ENCODE data around the gene ANKS1A.

ANKS1A gene

DNA sequence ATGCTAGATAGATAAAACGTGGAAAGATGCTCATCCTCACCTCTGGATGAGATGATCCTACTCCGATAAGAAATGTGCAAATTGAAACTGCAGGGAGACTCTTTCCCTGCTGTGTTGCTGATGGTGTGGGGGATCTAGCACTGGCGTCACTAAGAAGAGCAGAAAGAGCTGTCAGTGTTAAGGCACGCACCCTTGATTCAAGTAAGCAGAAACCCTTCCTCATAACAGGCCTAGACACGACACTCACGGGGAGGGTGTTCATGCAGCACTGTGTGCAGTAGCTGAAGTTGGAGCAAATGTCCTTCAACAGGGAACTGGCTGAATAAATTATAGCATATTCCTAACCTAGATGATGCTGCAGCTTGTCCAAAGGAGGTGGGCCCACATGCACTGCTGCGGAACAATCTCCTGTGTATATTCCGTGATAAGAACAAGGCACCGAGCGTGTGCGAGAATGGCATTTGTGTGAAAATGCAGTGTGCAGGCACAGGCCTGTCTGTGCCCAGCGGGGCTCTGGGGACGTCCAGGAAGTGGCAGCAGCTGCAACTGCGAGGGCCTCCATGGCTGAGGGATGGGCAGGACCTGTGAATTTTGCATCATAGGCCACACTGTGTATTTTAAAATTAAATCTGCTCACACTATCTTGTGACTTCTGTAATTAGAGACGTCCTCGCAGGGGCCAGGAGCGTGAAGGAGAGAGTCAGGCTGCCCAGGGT is 188.1 kb downstream of the ANKS1A start:
- DNase-seq, result no peak

DNA sequence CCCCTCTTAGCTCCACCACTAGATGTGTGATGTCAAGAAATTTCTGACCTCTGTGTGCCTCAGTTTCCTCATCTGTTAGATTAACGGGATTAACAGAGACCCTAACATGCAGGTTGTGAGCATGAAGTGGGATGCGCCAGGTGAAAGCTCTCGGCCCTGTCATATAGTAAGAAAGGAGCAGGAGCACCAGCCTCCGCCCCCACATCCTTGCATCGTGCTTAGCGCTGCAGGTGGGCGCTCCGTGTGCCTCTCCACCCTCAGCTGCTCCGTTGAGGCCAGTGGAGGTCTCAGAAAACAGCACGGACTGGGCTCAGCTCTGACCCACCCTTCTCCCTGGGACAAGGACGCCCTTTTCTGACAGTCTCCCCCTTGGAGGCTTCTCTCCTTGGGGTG is 188.7 kb downstream of the ANKS1A start:
- DNase-seq, result no peak

DNA sequence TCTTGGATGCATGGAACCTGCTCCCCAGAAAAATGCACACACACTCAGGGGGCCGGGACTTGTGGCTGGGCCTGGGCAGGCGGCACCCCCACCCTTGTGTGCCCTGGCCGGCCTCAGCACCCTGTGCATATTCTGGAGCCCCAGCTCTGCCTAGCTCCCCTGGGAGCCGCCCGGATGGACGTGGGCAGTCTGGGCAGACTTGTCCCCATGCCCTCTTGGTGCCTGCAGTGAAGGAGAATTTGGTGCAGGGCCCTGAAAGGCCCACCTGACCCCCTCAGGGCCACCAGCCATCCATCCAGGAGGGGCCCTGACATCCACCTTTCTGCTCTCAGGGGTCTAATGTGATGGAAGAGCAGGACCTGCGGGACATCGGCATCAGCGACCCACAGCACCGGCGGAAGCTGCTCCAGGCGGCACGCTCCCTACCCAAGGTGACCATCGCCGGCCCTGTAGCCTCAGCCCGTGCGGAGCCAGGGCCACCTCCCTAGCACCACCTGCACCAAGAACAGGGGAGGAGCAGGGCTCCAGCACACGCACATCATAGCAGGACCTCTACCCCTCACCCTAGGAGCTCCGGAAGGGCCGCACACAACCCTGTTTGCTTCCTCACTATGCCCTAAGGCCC is 189.3 kb downstream of the ANKS1A start:
- no peak for DNase-seq

DNA sequence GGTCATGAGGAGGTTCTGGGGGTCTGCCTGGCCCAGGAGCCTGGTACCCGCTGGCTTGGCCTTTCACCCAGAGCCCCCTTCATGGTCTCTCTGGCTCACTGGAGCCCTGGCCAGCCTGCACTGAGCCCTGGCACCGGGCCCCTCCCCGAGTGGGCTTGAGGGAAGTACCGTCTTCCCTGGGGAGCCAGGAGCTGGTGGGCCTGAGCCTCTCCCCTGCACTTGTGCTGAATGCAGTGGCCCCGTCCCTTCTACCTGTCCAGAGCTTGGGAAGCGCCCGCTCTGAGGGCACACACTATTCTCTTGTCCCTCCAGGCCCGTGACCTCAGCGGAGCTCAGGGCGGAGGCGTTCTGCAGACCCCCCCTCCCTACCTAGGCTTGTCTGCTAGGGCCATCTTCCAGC is 189.8 kb downstream of the ANKS1A start:
- DNase-seq, result no peak

DNA sequence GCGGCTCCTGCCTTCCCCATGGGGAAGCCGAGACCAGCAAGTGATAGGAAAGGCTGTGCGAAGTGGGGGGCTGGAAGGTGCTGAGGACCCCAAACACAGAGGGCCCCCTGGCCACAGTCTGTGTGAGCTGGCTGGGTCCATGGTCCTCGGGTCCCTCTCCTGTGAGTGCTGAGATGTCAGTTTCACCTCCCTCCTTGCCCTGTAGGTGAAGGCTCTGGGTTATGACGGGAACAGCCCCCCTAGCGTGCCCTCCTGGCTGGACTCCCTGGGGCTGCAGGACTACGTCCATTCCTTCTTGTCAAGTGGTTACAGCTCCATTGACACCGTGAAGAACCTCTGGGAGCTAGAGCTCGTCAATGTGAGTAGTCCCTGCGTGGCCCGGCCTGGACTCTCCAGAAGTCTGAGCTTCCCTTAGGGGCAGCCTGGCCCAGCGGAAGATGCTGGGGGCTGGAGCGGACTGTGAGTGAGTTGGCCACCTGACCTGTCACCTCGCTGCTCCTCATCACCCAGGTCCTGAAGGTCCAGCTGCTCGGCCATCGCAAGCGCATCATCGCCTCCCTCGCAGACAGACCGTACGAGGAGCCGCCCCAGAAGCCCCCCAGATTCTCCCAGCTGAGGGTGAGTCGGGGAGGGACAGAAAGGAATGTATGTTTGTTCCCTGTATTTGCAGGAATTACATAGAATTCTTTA is 190.4 kb downstream of the ANKS1A start:
- DNase-seq, result no peak

DNA sequence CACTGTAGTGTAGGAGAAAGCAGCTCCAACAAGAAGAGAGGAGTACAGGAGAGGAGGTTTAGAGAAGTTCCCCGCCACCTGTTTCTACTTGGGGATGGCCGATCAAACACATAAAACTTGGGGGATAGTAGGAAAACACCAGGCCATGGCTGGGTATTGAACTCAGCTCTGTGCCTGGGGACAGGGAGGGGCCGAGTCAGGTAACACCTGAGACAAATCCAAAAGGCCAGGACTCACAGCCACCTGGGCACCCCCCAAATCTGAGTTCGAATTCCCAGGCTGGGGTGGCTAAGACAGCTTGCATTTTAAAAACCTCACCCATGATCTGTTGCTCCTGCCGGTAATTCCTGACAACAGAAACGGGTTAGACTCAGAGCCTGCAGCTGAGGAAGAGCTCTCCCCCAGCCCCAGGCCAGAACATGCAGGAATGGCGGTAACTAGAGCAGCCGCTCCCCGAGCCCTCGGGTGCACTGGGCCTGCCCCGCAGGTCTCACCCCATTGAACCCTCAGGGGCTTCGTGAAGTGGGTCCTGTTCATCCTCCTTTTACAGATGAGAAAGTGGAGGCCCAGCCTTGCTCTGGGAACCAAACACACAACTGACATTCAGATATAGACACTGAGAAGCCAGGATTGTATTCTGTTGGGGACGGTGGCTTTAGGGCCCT is 191.1 kb downstream of the ANKS1A start:
- no peak for DNase-seq

DNA sequence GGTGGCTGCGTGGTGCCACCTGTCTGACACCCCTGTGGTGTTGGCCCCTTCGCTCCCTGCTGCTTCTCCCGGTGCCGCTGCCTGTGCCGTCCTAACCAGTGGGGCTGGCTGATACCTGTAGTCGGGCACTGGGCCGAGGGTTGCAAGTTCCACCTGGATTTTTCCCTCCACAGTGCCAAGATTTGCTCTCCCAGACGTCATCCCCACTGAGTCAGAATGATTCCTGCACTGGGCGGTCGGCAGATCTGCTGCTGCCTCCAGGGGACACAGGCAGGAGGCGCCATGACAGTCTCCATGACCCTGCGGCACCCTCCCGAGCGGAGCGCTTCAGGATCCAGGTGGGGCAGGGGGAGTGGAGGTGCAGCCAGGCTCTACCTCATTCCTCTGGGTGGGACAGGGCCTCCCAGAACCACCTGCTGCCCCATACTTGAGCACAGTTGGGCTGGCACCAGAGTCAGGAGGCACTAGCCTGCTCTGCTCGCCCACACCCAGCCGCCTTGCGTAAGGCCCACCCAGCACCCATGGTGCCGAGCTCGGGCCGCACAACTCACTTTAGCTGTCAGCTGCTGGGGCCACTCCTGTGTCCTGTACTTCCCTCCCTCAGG is 191.9 kb downstream of the ANKS1A start:
- DNase-seq, result no peak

DNA sequence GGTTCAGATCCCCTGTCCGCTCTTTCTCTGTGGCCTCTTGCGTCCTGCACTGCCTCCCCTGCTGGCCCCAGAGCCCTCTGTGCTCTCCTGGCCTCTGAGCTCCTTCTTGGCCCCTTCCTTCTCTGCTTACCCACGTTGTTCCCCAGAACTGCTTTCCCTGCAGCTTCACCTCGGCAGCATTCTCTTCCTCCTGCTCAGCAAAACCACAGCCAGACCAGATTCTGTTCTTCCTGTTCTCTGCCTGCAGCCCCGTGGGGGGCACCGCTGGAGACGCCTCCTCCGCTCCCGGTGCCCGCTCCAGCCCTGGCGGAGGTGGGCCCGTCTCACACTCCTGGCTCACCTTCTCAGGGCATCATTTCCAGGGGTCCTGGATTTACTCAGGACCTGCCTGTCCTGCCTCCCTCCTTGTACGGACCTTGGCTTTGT is 192.4 kb downstream of the ANKS1A start:
- no peak for DNase-seq

DNA sequence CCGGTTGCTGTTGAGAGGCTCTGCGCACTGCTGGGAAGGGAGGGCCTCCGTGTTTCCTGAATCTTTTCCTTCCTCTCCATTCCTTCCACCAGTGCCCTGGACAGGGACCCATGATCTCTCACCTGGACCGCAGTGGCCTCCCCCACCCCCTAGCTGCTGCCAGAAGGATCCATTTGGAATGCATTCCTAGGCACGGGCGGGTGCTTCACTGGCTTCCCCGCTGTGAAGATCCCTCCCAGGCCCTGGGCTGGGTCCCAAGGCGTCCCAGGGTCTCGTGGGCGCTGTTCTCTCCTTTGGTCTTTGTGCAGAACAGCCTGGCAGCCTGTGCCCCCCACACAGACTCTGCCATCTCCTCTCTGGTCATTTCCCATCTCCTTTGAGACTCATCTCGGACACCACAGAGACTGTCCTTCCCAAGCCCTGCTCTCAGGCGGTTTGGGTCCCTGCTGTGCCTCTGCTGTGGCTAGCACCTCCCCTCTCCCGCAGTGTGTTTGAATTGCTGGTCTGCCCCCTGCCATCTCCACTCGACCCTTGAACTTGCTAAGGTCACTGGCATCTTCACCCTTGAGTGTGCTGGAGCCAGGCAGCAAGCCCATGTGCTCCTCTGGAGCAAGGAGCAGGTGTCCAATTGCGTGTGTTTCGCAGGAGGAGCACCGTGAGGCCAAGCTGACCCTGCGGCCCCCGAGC is 193.1 kb downstream of the ANKS1A start:
- no peak for DNase-seq

DNA sequence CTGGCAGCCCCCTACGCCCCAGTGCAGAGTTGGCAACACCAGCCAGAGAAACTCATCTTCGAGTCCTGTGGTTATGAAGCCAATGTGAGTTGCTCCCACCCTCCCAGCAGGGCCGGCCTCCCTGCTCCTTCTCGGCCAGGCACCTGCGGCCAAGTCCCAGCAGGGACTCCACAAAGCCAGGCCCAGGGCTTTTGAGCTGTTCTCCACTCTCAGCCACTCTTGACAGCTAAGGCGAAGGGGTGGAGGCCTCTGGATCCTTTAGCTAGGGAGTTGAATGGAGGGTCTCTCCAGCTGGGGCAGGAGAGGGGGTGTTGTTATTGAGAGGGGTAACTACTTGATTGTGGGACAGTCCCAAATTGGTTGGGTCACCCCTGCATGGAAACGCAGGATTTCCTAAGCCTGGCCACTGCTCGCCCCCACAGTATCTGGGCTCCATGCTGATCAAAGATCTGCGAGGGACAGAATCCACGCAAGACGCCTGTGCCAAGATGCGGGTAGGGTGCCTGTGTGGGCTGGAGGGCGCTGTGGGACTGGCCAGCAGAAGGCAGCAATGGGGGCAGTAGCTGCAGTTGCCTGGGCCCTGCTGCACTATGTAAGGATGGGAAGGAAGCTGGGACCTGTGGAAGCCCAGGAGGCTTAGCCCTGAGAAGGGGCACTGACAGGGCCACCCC is 193.8 kb downstream of the ANKS1A start:
- DNase-seq, result no peak

DNA sequence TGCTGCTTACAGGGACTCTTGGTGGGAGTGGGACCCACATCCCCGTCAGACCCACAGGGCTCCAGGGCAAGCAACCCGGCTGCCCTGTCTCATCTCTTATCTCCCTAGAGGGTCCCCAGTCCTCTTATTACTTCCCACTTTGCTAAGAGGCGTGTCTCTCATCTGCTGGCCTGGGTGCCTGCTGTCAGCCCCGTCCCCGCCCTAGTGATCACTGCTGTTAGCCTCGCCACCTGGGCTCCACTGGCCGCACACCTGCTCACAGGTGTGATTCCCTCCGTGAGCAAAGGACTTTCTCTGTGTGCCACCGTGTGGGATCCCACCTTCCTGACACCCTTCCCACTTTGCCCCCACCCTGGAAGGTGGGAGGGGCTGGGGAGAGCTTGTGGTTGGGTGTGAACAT is 194.5 kb downstream of the ANKS1A start:
- DNase-seq, result no peak

DNA sequence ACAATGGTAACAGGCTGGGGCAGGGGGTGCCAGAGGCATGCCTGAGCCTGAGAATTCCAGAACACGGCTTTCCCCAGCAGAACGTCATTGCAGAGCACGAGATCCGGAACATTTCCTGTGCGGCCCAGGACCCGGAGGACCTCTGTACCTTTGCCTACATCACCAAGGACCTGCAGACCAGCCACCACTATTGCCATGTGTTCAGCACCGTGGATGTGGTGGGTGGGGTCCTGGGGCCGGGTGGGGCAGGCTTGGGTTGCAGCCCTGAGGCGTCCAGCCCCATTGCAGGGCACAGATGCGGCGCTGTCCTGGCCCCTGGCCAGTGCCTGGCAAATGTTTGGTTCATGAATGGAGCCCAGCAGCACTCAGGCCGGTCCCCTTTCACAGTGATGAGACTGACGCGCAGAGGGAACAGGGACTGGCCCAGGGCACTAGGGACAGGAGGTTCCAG is 195.0 kb downstream of the ANKS1A start:
- DNase-seq, result no peak

DNA sequence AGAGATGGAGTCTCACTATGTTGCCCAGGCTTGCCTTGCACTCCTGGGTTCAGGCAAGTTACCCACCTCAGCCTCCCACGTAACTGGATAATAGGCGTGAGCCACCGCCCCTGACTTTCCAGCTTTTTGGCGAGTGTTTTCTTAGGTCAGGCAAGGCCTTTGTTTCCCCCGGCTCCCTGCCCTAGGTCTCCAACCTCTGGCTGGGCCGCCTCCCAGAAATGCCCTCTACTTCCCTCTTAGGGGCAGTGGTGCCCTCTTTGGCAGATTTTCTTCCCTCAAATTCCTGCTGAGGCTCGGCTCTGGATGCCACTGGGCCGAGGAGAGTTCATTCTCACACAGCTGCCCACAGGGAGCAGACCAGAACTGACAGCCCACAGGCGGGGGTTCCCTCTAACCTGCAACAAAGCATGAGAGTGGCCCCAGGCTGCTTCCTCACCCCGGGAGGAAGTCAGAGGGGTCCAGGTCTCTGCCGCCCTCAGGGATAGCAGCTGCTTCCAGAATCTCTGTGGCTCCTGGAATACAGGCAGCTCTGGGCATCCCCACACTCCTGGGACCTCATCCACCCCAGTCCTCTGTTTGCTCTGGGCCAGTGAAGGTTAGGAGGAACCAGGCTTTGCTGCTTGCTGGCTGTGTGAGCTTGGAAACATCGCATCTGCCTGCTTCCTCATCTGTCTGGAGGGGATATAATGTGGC is 195.6 kb downstream of the ANKS1A start:
- no peak for DNase-seq

DNA sequence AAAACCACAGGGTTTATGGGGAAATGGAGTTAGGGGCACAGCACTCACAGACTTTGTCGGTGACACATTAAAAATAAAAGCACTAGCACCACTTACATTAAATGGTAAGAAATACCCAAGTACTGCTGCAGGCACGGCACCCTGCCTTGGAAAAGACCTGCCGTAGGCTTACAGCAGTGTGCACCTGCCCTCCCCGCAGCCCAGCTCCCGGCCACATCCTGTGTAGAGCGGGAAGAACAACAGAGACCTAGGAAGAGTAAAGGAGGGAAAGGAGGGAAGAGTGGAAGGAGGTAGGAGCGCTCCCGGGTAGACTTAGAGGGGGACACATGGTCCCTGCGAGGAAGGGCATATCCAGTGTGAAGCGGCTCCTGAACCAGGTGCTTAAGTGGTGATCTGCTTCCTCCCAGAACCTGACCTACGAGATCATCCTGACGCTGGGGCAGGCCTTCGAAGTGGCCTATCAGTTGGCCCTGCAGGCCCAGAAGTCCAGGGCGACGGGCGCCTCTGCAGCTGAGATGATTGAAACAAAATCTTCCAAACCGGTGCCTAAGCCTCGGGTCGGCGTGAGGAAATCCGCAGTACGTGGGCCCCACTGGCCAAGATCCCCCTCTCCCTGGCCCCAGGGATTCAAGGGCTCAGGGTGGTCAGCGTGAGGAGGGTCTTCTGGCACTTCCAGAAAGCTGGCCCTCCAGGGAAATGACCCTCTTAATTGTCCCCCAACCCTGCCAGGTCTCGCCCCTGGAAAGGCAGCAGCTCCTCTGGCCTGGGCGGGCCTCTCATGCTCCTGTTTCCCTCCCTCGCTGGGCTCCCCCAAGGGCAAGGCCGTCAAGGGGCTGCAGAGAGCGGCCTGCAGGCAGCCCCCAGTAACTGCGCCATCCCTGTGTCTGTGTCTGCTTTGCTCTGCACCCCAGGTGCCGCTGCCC is 196.6 kb downstream of the ANKS1A start:
- no peak for DNase-seq

DNA sequence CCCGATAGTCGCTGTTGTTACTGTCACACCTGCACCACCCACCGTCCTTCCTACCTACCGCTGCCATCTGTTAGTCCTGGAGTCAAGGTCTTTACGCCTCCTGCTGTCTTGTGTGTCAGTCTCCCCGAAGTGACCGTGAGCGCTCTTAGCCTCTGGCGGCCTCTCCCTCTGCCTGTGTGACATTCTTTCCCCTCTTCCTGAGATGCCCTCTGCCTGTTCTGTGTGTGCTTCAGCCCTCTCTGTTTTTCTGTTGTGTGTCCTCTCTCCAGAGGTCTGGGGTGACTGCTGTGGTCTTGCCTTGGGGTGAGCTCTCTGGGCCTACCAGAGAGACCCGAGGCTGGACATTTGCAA is 197.2 kb downstream of the ANKS1A start:
- DNase-seq, result no peak

DNA sequence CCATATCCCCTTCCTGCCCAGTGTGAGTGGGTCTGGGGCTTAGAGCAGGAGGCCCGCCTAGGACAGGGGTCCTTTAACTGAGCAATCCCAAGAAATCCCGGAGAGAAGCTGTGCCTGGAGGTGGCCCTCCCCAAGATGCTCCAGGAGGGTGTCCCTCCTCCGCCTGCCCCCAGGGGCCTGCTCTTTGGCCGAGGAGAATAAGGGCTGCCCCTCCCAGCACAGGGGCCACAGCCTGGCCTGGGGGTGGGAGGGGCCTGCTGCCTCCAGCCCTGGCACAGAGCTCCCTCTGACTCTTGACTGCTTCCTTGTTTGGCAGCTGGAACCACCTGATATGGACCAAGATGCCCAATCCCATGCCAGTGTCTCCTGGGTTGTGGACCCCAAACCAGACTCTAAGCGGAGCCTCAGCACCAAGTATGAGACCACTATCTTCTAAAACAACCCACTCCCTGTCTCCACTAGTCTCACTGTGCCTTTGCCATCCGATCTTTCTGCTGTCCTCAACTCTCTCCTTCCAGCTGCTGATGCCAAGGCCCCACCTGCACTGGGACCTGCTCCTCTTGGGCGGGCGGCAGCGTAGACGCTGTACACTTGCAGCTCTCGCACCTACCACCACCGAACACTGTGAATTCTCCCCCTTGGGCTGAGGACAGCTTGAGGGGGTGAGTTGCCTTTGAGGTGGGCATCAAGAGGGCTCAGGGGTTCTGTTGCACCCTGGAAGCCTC is 197.7 kb downstream of the ANKS1A start:
- DNase-seq, result no peak

DNA sequence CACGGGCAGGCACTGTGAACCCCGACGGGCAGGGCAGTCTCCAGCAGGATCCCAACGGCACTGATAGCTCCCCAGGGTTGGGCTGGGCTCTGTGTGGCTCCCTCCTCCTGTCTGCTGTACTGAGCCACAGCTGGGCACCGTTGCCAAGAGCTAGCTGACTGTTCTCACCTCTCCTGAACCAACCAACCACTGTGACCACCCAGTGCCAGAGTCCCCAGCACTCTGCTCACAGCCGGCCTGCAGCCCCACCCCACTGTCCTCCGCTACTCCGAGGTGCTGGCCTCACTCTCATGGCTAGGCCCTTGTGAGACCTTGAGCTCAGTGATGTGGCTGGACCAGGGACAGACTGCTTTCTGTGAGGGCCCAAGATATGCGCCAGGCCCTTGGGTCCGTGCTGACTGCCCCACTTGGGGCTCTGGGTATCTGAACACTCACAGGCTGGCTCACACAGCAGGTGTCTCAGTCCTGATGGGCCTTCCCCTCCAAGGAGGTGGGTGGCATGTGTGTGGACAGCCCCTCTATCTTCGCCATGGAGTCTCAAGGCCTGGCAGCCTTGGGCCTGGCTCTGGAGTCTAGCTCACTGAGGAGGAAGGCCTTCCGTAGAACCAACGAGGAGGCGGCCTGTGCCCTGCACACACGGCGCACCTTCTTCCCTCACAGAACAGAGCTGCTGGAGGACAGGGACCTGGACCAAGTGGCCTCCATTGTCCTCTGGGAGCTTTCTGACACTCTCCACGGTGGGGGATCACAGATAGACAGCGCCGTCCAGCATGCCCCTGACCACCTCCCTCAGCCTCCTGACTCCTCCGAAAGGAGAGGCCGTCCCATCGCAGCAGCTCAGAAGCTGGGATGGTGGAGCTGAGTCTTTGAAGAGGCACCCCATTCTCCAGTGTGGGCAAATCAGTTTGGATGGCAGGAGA is 198.6 kb downstream of the ANKS1A start:
- no peak for DNase-seq

Data from NCI-H526 (cell line).